Measurements from ENCODE around the gene ZMYM4.

The ZMYM4 gene

DNA sequence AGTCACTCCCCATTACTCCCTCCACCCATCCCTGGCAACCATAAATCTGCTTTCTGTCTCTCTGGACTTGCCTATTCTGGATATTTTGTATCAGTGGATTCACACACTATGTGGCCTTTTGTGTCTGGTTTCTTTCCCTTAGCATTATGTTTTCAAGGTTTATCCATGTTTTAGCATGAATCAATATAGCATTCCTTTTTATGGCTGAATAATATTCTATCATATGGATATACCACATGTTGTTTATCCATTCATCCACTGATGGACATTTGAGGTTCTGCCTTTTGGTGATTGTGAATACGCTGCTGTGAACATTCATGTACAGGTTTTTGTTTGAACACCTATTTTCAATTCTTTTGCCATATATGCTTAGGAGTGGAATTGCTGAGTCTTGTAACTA, 140.4 kb downstream of the ZMYM4 start:
- no peak for DNase-seq

DNA sequence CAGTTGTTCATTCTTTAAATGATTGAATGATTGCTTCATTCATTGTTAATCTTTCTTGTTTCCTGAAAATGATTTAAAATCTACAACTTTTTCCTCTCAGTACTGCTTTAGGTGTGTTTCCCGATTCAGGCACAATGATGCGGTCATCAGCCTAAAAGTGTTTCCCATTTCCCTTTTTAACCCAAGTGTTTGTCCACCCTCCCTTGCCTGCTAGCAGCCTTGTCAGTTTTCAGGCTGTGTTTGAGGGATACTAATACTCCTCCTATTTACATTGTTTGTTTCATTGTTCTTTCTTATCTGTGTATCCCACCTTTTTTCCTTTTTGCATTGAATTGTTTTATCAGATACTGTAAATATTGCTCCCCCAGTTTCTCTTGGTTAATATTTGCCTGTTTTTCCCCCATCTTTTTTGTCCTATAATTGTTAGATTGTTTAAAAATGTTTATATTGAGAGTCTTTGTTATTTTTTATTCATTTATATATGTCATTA, 157.6 kb downstream of the ZMYM4 start:
- DNase-seq, result no peak

DNA sequence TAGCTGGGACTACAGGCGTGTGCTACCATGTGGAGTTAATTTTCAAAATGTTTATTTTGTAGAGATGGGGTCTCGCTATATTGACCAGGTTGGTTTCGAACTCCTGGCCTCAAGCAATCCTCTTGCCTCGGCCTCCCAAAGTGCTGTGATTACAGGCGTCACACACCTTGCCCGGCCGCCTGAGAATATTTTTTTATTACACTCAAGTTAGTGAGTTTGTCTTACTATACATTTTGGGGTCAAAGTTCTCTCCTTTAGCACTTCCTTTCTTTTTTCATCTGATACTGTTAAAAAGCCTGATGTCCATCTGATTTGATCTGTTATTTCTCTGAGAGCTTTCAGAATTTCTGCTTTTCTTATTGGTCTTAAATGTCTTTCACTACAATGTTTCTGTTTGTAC, 159.9 kb downstream of the ZMYM4 start:
- no peak for DNase-seq

DNA sequence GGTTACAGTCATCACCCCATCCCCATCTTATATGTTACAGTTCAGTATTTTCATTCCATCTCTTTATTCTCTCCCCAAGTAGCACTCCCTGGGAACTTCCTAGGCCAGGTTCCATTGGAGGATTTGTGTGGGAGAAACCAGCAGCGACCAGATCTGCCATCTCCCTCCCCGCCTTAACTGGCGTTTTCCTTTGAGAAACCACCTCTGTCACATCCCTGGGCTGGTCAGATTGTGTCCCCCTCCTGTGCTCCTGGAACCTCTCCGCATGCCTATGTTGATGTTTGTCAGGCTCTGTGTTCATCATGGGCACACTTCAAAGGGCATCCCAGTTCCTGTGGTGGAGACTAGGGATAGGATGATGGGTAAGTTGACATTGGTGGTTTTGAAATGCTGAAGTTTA, 162.3 kb downstream of the ZMYM4 start:
- DNase-seq, result no peak

DNA sequence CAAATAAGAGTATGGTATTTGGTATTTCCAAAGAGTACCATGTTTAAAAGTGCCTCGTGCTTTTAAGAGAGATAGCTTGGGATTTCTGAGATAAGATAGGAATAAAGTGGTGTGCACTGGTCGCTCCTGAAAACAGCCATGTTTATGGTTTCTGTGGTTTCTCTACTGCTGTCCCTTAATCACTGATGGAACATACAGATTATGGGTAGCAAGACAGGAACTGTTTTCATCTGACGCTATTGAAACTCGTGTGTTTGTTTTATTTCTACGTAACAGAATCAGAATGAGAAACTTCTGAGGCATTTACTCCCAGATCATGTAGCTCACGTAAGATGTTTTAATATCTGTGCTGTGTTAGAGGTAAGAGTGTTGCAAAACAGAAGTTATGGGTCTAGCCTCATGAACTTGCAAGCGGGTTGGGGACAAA, 162.7 kb downstream of the ZMYM4 start:
- DNase-seq, result no peak

DNA sequence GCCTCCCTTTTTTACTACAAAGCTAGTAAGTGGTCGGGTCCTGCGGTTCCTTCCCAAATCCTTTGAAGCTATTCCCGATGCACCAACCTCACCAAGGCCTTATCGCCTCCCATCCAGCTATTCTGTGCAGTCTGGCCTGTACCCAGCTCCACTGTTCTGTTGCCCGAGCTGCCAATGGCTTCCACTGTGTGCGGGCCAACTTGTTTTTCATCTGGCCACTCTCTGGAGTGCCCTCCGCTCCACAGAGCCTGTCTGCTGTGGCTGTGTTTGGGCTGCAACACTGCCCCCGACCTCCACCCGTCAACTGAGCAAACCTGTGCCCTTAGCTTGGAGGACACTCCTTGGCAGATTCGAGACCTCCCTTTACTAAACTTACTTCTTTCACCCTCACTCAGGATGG, 163.7 kb downstream of the ZMYM4 start:
- no peak for DNase-seq

DNA sequence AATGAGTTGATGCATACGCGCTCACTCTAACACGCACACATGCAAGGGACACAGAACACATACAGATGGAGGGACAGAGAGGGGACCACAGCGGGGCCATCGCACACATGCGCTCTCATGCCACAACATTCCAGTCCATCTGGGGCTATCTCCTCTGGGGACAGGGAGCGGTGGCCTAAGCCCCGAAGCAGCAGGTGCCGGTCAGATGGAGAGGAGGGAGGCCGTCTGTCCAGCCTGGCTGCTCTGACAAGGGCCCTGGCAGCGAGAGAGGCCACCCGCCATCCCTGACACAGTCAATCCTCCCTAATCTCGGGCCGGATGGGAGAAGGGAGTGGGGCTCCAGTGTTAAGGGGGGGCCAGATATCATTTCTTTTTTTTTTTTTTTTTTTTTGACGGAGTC, 165.2 kb downstream of the ZMYM4 start:
- no peak for DNase-seq

DNA sequence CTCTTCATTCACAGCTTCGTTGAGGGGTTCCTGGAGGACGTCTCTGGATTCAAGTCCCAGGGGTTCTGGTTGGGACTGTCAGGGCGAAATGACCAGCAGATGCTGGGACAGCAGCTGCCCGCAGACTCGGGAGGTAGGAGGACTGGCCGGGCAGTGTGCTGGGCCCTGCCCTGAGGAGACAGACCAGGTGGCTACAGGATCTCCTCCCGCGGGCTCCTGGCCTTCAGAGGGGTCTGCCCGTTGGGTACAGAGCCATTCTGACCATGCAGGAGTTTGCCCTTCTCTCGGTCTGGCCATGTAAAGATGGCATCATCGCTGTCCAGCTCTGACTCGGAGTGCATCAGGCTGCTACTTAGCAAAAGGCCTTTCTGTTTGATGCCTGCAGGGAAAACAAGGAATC, 166.2 kb downstream of the ZMYM4 start:
- no peak for DNase-seq

DNA sequence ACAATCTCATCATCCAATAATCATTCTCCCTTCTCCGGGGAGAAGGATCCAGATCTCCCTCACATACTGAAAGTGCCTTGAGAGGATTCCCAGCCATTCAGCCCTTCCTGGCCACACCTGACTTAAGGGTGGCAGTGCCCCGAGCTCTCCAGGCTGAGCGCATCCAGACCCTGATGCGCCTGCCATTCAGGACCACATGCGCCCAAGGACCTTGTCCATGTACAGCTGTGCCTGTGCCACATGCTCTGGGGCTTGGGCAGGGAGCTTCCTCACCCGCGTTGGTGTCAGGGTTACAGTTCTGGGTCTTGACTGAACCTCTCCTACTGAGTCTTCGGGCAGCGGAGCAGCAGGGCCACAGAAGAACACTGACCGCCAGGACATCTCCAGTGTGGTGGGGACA, 167.6 kb downstream of the ZMYM4 start:
- DNase-seq, result no peak

DNA sequence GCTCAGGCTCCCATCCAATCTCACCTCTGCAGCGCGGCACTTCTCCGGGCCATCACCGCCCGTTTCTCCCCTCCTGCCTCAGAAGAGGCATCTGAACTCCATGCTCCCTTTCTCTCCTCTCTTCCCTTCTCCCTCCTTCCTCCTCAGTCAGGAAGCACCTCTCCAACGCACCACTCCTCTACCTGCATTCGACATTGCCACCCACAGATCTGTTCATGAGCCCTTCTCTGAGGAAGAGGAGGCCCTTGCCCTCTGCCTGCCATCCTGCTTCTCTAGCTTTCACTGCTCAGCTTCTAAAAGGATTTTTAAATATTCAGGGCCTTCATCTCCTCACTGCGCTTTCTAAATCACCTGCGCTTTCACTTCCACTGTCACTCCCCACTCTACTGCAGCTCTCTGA, 168.7 kb downstream of the ZMYM4 start:
- no peak for DNase-seq

DNA sequence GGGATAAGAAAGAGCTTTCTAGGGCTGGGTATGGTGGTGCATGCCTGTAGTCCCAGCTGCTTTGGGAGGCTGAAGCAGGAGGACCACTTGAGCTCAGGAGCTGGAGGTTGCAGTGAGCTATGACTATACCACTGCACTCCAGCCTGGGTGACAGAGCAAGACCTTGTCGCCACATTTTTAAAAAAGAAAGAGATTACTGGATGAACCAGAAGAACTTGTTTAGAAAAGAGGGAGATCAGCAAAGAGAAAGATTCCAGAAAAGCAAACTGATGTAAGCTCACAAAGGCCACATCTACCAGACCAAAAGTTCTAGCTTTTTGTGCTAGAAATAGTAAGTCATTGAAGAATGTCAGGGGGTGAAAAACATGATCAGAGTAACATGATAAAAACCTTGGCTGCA, 171.1 kb downstream of the ZMYM4 start:
- DNase-seq, result no peak

DNA sequence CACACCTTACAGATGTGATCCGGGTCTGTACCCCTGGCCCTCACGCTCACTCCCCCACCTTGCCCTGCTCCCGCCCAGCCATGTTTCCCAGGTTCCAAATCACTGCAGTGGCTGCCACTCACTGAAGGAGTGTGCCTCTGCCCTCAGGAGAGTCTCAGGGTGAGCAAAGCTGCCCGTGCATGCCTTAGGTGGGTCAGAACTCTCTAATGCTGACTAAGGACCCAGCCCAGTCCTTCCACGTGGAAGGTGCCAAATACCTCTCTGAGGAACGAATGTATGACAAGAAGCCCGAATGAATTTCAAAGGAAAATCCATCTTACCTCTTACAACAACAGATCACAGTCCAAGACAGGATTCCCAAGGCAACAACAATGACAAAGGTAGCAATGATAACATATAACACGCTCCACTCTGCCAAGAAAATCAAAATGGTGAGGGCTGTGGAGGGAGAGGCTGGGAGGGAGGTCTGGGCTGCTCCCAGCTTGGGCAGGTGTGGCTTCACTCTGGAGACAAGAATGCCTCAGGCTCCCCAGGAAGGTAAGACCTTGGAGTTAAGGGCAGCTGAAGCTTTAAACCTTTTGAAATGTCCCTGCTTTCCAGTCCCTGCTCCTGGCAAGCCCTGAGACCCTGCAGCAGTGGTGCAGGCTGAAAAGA, 173.5 kb downstream of the ZMYM4 start:
- no peak for DNase-seq

DNA sequence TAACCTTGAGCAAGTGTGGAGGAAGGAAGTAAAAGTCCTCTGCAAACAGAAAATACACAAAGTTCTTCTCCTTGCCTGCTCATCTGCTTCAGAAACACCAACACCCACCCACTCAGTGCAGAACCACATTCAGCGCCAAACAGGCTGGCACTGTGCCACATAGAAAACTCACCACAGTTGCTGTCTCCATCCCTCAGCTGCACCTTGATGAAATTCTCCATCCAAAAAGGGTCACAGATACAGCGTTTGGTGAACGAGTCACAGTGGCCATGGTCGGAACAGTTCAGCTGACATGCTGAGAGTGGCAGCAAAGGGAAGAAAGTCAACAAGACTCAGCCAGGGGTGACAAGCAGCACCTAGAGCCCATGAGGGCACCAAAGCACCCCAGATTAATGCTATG, 174.2 kb downstream of the ZMYM4 start:
- DNase-seq, result no peak

DNA sequence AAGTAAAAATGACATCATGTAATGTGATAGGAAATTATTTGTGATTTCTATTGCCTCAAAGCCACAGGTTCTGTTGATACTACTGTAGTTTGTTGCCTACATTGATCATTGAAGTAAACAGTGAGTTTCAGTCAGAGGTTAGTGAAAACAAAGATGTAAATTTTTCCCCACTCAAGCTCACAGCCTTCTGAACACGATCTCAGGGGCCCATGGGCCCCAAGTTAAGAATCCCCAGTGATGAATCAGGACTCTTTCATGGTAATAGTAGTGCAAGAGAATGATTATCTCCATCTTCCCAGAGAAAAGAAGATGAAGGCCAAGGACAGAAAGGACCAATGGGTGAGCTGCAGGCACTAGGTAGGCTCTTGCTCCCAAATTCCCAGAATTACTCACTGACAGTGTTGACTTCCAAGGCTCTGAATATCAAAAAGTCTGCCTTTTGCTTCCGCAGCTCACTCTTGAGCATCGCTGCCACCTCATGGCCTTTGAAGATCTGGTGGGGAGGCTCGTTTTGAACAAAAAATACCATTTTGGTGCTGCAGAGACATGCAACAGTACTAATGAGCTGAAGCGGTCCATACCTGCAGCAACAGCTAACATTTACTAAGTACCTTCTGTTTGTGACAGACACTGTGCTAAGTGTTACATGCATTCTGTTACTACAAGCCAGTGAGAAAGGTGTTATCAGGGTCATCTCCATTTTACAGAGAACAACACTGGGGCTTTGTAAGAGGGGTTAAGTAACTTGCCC, 175.4 kb downstream of the ZMYM4 start:
- no peak for DNase-seq

DNA sequence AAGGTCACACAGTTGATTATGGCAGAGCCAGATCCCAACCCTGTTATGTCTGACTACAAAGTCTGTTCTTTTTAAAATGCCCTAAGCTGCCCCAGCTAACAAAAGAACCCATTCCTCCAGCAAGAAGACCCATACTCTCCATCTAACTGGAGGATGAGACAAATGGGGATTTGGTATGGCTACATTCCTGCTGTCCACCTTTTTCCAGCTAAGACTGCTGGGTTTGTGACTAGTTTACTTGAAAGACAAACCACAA, 175.9 kb downstream of the ZMYM4 start:
- DNase-seq, result no peak

DNA sequence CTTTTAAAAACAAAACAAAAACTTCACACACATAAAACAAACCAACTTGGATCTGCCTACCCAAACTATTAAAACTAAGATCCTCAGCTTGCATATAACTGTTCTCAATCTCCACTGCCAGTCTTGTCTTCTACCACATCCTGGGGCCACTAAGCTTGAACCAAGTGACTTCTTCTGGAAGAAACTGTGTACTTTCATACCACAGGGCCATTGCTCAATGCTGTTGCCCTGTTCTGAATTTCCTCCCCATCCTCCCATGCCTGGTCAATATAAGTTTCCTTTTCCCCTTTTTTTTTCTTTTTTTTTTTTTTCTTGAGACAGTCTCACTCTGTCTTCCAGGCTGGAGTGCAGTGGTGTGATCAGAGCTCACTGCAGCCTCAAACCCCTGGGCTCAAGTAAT, 178.8 kb downstream of the ZMYM4 start:
- DNase-seq, result no peak

DNA sequence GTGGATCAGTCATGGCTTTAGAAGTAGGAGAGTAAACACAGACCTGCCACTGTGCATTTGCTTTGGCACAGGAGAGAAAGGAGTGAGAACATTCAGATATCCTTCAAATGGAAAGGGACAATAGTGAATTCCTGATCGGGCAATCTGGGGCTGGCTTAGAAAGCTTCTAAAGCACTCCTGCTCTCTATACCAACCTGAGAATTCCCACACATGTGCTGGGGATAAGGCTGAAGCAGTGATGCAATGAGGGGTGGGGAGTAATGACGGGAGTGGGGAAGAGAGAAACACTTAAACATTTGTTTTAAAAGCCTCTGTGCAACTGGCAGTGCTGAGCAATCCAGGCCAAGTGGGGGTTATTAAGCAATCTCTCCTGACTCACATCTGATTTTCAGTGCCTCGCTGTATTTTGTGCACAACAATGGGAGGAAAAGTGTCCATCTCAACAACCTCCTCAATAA, 179.9 kb downstream of the ZMYM4 start:
- no peak for DNase-seq

DNA sequence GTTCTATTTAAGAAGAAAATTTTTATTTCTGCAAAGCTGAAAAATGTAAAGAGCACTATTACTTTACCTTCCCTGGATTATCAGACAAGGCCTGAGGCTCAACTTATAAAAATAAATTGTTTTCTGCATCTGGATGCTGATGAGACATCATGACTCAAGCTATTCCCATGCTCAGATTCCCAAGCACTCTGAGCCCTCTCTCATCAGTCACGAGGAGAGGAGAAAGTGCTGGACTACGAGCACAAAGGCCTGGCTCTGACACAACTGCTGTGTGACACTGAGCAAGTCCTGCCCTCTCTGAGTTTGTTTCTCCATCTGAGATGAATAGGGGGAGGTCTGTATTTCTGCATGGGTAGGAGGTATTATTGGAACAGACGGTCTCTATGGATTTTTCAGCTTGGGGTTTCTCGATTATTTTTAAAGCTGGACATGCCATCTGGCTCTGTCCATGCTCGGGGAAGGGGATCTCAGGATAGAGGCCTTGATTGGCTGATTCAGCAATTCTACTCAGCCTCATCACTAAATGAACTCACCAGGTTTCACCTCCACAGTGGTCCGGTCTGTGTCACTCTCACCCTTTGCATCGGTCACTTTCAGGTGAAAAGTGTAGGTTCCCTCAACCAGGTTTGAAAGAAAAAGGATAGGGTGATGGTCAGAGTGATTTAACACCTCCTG, 181.0 kb downstream of the ZMYM4 start:
- DNase-seq, result no peak

DNA sequence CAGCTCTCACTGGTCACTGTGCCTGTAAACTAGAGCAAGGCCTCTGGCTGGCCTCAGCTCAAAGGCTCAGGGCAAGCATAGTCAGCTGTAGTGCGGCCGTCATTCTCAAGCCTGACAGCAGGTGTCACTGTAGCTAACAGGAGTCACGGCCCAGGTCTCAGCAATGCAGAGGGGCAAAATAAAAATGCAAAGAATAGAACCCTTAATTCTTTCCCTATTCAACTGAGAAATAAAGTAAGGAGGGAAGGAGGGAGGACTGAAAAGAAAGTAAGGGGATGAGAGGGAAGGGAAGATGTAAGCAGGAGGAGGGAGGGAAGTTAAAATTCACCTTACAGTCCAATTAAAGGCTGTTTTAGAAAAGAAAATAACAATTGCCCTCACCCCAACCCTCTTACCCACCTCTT, 182.6 kb downstream of the ZMYM4 start:
- peak; percentile 76 for DNase-seq

DNA sequence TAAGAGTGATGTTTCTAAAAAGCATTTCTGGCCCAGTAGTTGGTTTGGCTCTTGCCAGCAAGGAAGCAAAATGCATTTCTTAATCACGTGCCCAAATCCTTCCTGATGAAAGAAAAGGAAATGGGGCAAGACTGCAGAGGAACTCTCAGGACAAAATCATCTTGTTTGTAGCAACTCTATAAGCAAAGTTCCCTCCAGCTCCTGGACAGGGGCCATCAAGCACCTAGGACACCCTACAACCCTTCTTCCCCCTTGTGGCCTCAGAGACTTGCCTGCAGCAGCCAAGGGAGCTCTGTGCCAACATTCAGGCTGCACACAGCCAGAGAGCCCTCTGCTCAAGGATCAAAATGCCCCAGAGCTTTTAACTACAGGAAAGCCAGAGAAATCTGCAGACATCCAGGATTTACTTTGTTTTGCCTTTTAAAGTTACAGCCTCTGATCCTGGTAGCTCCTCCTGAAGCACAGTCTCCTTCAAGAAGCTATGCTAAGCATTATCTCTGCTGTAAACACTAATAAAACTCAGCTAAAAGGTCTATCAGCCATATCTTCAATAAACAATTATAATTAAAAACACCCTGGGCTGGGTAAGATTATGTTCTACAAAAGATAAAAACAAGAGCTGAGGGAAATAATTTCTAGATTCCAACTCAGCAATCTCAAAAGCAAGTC, 183.7 kb downstream of the ZMYM4 start:
- DNase-seq, result no peak

DNA sequence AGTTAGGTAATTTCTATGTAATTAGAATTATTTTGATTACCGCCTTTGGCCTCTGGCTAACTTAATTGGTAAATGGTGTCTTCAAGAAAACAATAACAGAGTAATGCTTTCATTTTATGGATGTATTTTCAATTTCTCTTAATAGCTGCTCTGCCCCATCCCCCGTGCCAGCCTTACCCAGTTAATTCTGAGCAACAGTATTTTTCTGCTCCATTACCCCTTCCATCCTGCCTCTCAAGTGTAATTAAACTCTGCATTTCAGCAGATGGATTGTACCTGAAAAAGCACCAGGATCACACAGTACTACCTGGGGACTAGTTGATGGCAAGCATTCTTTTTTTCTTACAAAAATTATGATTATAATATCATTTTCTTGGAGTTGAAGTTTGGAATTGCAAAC, 184.5 kb downstream of the ZMYM4 start:
- DNase-seq, result no peak

DNA sequence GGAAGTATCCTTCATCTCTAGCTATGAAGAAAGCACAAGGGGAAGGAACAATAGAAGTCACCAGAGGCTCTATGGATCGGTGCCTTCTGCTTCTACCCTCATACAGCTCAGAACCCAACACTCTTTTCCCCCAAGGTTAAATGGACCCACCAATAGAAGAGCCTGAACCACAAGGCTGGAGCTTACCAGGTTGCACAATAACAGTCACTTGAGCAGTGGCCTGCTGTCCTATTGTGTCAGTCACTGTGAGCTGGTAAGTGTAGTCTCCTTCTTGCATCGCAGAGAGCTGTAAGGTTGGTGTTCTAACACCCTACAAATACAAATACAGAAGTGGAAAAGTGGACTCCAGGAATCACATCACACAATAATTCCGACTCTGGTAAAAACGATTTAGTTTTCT, 185.7 kb downstream of the ZMYM4 start:
- no peak for DNase-seq

DNA sequence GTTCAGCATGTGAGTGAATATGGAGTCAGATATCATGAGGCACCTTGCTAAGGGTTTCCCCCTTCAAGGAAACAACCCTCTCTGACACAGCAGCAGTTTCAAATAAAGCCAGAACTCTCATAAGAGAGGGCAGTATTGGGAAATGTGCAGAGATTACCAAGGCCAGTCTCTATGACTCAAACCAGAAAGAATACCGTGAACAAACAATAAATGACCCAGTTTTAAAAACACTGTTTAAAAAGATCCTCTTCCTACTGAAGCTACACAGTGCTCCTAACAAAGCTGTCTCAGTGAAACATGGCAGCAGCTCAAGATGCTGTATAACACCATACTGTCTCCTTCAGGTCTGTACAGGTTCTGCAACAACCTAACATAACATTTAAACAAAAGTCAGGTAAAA, 186.1 kb downstream of the ZMYM4 start:
- DNase-seq, result no peak

DNA sequence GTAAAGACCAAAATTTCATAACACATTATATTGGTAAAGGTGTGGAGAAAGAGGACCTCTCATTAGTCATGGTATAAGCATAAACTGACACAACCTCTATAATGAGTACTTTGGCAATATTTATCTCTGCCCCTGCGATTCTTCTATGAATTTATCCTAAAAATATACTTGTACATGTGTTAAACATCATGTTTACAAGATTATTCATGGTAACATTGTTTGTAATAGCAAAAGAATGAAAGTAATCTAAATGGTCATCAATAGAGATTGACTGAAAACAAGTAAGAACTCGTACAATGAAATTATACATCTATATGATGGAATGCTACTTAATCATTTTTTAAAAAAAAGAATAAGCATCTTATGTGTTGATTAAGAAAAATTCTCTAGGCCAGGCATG, 192.3 kb downstream of the ZMYM4 start:
- DNase-seq, result no peak

Data from RPMI8226 (cell line).